H1 (cell line): ENCODE results near the gene NBEA.

Experiments used
- EGR1 ChIP-seq: IDR thresholded peaks from 2 replicates; pipeline ENCODE4 v1.6.1; 2011; ENCODE audit warnings: low read depth, low read length, borderline replicate concordance
- JUN ChIP-seq: IDR thresholded peaks from 2 replicates; pipeline ENCODE4 v1.6.1; 2011; ENCODE audit warnings: low read depth, mild to moderate bottlenecking, improper control_type of control experiment, low read length
- JUND ChIP-seq: IDR thresholded peaks from 2 replicates; pipeline ENCODE4 v1.6.1; 2011; ENCODE audit warnings: mild to moderate bottlenecking, improper control_type of control experiment, low read length
- TF ChIP-seq, protein P1 (sequence below), 3 experiments: IDR thresholded peaks; 1 replicate in 2 of 3; 2 replicates in 1 of 3; pipeline versions ENCODE4 v1.5.1 to v1.6.1; 2011; ENCODE audit warnings: low read length in 3 of 3, mild to moderate bottlenecking in 3 of 3, inconsistent platforms in 2 of 3, low read depth in 1 of 3, moderate library complexity in 1 of 3; ENCODE audit not compliant: insufficient read depth in 1 of 3; ENCODE audit errors: control extremely low read depth in 1 of 3

DNA sequence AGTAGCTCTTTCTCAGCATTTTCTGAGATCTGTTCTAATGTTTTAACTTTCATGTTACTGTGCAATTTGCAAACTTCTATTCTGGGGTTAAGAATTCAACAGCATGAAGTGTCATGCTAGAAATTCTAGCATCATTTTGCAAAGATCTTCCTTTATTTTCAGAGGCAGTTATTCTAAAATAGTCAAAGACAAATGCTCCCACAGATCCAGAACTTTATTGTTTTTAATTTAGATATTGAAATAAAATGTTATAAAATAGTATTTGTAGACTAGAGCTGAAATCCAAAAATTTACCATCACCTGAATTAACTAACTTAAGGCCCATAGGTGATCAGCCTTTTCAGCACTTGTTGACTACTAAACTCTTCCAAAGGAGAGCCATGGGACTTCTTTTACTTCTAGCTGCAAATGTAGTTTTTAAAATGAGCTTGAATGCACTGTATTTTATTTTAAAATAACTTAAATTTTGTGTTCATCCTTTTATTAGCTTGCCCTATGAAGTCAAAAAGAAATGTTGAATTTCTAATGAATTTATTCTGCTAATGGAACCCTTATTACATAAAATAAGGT, 531.2 kb downstream of the NBEA start:
- TF ChIP-seq, protein P1, sequence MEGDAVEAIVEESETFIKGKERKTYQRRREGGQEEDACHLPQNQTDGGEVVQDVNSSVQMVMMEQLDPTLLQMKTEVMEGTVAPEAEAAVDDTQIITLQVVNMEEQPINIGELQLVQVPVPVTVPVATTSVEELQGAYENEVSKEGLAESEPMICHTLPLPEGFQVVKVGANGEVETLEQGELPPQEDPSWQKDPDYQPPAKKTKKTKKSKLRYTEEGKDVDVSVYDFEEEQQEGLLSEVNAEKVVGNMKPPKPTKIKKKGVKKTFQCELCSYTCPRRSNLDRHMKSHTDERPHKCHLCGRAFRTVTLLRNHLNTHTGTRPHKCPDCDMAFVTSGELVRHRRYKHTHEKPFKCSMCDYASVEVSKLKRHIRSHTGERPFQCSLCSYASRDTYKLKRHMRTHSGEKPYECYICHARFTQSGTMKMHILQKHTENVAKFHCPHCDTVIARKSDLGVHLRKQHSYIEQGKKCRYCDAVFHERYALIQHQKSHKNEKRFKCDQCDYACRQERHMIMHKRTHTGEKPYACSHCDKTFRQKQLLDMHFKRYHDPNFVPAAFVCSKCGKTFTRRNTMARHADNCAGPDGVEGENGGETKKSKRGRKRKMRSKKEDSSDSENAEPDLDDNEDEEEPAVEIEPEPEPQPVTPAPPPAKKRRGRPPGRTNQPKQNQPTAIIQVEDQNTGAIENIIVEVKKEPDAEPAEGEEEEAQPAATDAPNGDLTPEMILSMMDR (IDR thresholded peaks at IDR 0.05; ENCODE audit: control extremely low read depth in 1 of 3, insufficient read depth in 1 of 3, low read depth in 1 of 3, low read length in 3 of 3) = no peak
- no peak for TF ChIP-seq JUN
- no peak for TF ChIP-seq JUND
- TF ChIP-seq EGR1 = no peak
